Measurements from ENCODE around the gene HECW1. TPM values are rescaled to one million over a fixed set of nuclear protein-coding genes. Genes with fewer than 3 reads are reported as not detected.

Gene HECW1
- total and polyA plus RNA-seq, 2 of the 8 experiments (the other 6 are each of a cell fraction or from before 2014, with no cell fraction given) = 2.9 to 12.7 TPM

GRCh38 chr7:43546231-43546630 is 433.8 kb downstream of the HECW1 start:
- Histone ChIP-seq H3K18ac (ENCODE audit: extremely low read depth, low read length) (no peak overlapping the region), H3K9me3 (ENCODE audit: insufficient read depth in 2 of 2, low read depth in 1 of 2, low read length in 1 of 2) (no peaks in the 10 kb centered on the region), H3K14ac (ENCODE audit: insufficient read length) (no peak overlapping the region), H2BK20ac (ENCODE audit: low read length) (no peak overlapping the region), H2AK5ac (ENCODE audit: low read depth, low read length) (no peak overlapping the region), H3K27me3 (replicated peaks in 1 of 4; ENCODE audit: control insufficient read depth in 3 of 4, extremely low read depth in 1 of 4, insufficient read depth in 3 of 4, low read length in 3 of 4) (no peaks in the 10 kb centered on the region), H3K4me1 (replicated peaks in 1 of 4; ENCODE audit: control insufficient read depth in 3 of 4, insufficient read depth in 4 of 4, low read length in 3 of 4) (no peaks in the 10 kb centered on the region), H4K20me1 (replicated peaks in 1 of 2; ENCODE audit: control insufficient read depth in 1 of 2, insufficient read depth in 2 of 2, low read length in 2 of 2) (no peaks in the 10 kb centered on the region), H2BK12ac (ENCODE audit: low read depth, low read length) (no peak overlapping the region), H4K5ac (ENCODE audit: insufficient read length, low read depth, low read length) (no peak overlapping the region), H3K27ac (ENCODE audit: low read depth, low read length) (no peak overlapping the region), H3K23ac (ENCODE audit: insufficient read length) (no peak overlapping the region), H3K79me2 (ENCODE audit: control insufficient read depth in 1 of 2, insufficient read depth in 2 of 2, low read length in 2 of 2) (no peaks in the 10 kb centered on the region), H3K4me3 (ENCODE audit: extremely low read depth in 1 of 4, insufficient read depth in 2 of 4, low read depth in 3 of 4, low read length in 4 of 4) (no peak overlapping the region), H4K8ac (ENCODE audit: extremely low read depth, insufficient read depth, low read length) (no peak overlapping the region), H2BK15ac (ENCODE audit: low read length) (no peak overlapping the region), H3K9ac (replicated peaks in 1 of 4; ENCODE audit: extremely low read depth in 1 of 4, low read depth in 3 of 4, low read length in 3 of 4) (no peak overlapping the region), H3K79me1 (ENCODE audit: low read depth, low read length) (no peaks in the 10 kb centered on the region), H3K56ac (replicated peaks; ENCODE audit: insufficient read length, low read depth, low read length) (no peak overlapping the region), H2BK120ac (replicated peaks; ENCODE audit: low read depth, low read length) (no peak overlapping the region), H2BK5ac (ENCODE audit: low read depth, low read length) (no peak overlapping the region), H3K4me2 (ENCODE audit: insufficient read depth in 1 of 2, low read depth in 2 of 2, low read length in 2 of 2) (no peak overlapping the region), H4K91ac (replicated peaks; ENCODE audit: insufficient read length, low read length) (no peak overlapping the region), H3K4ac (replicated peaks; ENCODE audit: insufficient read length, low read depth, low read length) (no peak overlapping the region), H3K23me2 (ENCODE audit: low read depth, low read length) (no peaks in the 10 kb centered on the region), H3K36me3 (ENCODE audit: control insufficient read depth in 2 of 4, insufficient read depth in 4 of 4, low read length in 3 of 4) (no peaks in the 10 kb centered on the region), H2AFZ (ENCODE audit: low read length) (no peak overlapping the region)
- POLR2A ChIA-PET (ENCODE audit: partially characterized antibody) = no interaction called here
- no peak for DNase-seq (ENCODE audit: low read depth in 1 of 2, low spot score in 2 of 2)
- CTCF ChIA-PET (ENCODE audit: partially characterized antibody) = no interaction called here
- FAIRE-seq = no peak
- TF ChIP-seq SP4 (IDR thresholded peaks at IDR 0.05; ENCODE audit: low read length) (no peak), RAD21 (IDR thresholded peaks at IDR 0.05 in 1 of 2, conservative IDR thresholded peaks at IDR 0.05 in 1 of 2; ENCODE audit: low read depth in 2 of 2, low read length in 2 of 2) (no peak), CBX8 (IDR thresholded peaks at IDR 0.05; ENCODE audit: borderline replicate concordance, low read depth, low read length) (no peak), EZH2 (IDR thresholded peaks at IDR 0.05; ENCODE audit: low read depth, low read length, severe bottlenecking) (no peak), SP2 (IDR thresholded peaks at IDR 0.05; ENCODE audit: low read length) (no peak), RFX5 (IDR thresholded peaks at IDR 0.05; ENCODE audit: borderline replicate concordance, low read depth, low read length) (no peak), CTBP2 (IDR thresholded peaks at IDR 0.05; ENCODE audit: borderline replicate concordance, insufficient read depth, insufficient read length, low read length) (no peak), GABPA (IDR thresholded peaks at IDR 0.05; ENCODE audit: borderline replicate concordance, insufficient read depth, low read length) (no peak), TCF12 (IDR thresholded peaks at IDR 0.05; ENCODE audit: low read depth, low read length) (no peak), KDM5A (IDR thresholded peaks at IDR 0.05; ENCODE audit: low read length) (no peak), RBBP5 (IDR thresholded peaks at IDR 0.05; ENCODE audit: borderline replicate concordance, low read depth, low read length) (no peak)
- TF ChIP-seq, protein P1, sequence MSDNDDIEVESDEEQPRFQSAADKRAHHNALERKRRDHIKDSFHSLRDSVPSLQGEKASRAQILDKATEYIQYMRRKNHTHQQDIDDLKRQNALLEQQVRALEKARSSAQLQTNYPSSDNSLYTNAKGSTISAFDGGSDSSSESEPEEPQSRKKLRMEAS (IDR thresholded peaks at IDR 0.05) = no peak
- TF ChIP-seq, protein P2, sequence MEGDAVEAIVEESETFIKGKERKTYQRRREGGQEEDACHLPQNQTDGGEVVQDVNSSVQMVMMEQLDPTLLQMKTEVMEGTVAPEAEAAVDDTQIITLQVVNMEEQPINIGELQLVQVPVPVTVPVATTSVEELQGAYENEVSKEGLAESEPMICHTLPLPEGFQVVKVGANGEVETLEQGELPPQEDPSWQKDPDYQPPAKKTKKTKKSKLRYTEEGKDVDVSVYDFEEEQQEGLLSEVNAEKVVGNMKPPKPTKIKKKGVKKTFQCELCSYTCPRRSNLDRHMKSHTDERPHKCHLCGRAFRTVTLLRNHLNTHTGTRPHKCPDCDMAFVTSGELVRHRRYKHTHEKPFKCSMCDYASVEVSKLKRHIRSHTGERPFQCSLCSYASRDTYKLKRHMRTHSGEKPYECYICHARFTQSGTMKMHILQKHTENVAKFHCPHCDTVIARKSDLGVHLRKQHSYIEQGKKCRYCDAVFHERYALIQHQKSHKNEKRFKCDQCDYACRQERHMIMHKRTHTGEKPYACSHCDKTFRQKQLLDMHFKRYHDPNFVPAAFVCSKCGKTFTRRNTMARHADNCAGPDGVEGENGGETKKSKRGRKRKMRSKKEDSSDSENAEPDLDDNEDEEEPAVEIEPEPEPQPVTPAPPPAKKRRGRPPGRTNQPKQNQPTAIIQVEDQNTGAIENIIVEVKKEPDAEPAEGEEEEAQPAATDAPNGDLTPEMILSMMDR (IDR thresholded peaks at IDR 0.05; ENCODE audit: control extremely low read depth in 1 of 3, insufficient read depth in 1 of 3, low read depth in 1 of 3, low read length in 3 of 3) = no peak

Measured in H1 (cell line).